ENCODE results near the gene RPS6KA2.
A peak's percentile ranks its signal among the peaks of the same experiment; 100 is the strongest.
"Not testable (repeated sequence)": the region's sequence is repeated elsewhere in the genome, so short reads cannot be mapped to it uniquely, and the experiment has no call there.

Gene RPS6KA2

GRCh38 chr6:166545156-166546034 is 81.7 kb downstream of the RPS6KA2 start:
- DNase-seq = no peak

GRCh38 chr6:166544296-166544605 is 82.8 kb downstream of the RPS6KA2 start:
- DNase-seq = no peak

- DNase-seq = no peak
Observed at GRCh38 chr6:166543603-166544295, 83.3 kb downstream of the RPS6KA2 start.

GRCh38 chr6:166542580-166542912 is 84.5 kb downstream of the RPS6KA2 start:
- no peak for DNase-seq

GRCh38 chr6:166541876-166542579 is 85.0 kb downstream of the RPS6KA2 start:
- peak; percentile 52 for DNase-seq

GRCh38 chr6:166541366-166541765 is 85.7 kb downstream of the RPS6KA2 start:
- no peak for DNase-seq

- peak; percentile 82 for DNase-seq
Observed at GRCh38 chr6:166540631-166541331, 86.3 kb downstream of the RPS6KA2 start.

- DNase-seq = no peak
Observed at GRCh38 chr6:166539543-166539942, 87.5 kb downstream of the RPS6KA2 start.

- DNase-seq = not testable (repeated sequence)
Observed at GRCh38 chr6:166539011-166539385, 88.1 kb downstream of the RPS6KA2 start.

- no peak for DNase-seq
Observed at GRCh38 chr6:166538297-166539010, 88.6 kb downstream of the RPS6KA2 start.

GRCh38 chr6:166534658-166535406 is 92.2 kb downstream of the RPS6KA2 start:
- no peak for DNase-seq

GRCh38 chr6:166533205-166533824 is 93.7 kb downstream of the RPS6KA2 start:
- DNase-seq = no peak

- no peak for DNase-seq
Observed at GRCh38 chr6:166532302-166532701, 94.7 kb downstream of the RPS6KA2 start.

- no peak for DNase-seq
Observed at GRCh38 chr6:166530211-166531095, 96.6 kb downstream of the RPS6KA2 start.

GRCh38 chr6:166529586-166529985 is 97.5 kb downstream of the RPS6KA2 start:
- no peak for DNase-seq

- DNase-seq = not testable (repeated sequence)
Observed at GRCh38 chr6:166529058-166529457, 98.0 kb downstream of the RPS6KA2 start.

- DNase-seq = no peak
Observed at GRCh38 chr6:166527849-166528248, 99.2 kb downstream of the RPS6KA2 start.

- DNase-seq = no peak
Observed at GRCh38 chr6:166526937-166527336, 100.1 kb downstream of the RPS6KA2 start.

GRCh38 chr6:166525567-166525966 is 101.5 kb downstream of the RPS6KA2 start:
- DNase-seq = no peak

All from CD4-positive, alpha-beta T cell treated with Interleukin-17A for 1 hour (primary cell).